Mesendoderm (in vitro differentiated cells): ENCODE results near the gene PVR.

Experiments
- DNase-seq: peaks from one replicate; pipeline ENCODE4 v3.0.0; 2013
- H2AK5ac ChIP-seq: 2 replicates; pipeline ENCODE4 v1.6.1; 2013; ENCODE audit warnings: low read length, inconsistent platforms
- H2BK120ac ChIP-seq: 2 replicates; pipeline ENCODE4 v1.6.1; 2013; ENCODE audit warnings: low read depth, mild to moderate bottlenecking, low read length, moderate library complexity, mixed read lengths
- H2BK15ac ChIP-seq: replicated peaks from 2 replicates; pipeline ENCODE4 v1.6.1; 2013; ENCODE audit warnings: low read depth, mild to moderate bottlenecking, moderate library complexity
- H2BK5ac ChIP-seq: 2 replicates; pipeline ENCODE4 v1.6.1; 2013; ENCODE audit warnings: low read length, inconsistent platforms
- H3K18ac ChIP-seq: 2 replicates; pipeline ENCODE4 v1.6.1; 2013; ENCODE audit warnings: mild to moderate bottlenecking, low read length, mixed read lengths
- H3K23ac ChIP-seq: one replicate; pipeline ENCODE4 v1.6.1; 2013; ENCODE audit warnings: low read length
- H3K27ac ChIP-seq: 2 replicates; pipeline ENCODE4 v1.5.1; 2013; ENCODE audit warnings: low read depth, mild to moderate bottlenecking, inconsistent platforms, low read length, moderate library complexity
- H3K27me3 ChIP-seq: 2 replicates; pipeline ENCODE4 v1.6.1; 2013; ENCODE audit warnings: low read length, control low read depth, mild to moderate bottlenecking, inconsistent platforms; ENCODE audit not compliant: insufficient read depth, poor library complexity
- H3K36me3 ChIP-seq: 2 replicates; pipeline ENCODE4 v1.6.1; 2013; ENCODE audit warnings: low read length, inconsistent platforms; ENCODE audit not compliant: control insufficient read depth, insufficient read depth
- H3K4ac ChIP-seq: one replicate; pipeline ENCODE4 v1.6.1; 2013; ENCODE audit warnings: low read depth, mild to moderate bottlenecking, low read length, moderate library complexity
- H3K4me1 ChIP-seq: 2 replicates; pipeline ENCODE4 v1.6.1; 2013; ENCODE audit warnings: low read depth, low read length, inconsistent platforms; ENCODE audit not compliant: control insufficient read depth
- H3K4me2 ChIP-seq: 2 replicates; pipeline ENCODE4 v1.6.1; 2013; ENCODE audit warnings: low read length
- H3K4me3 ChIP-seq: 2 replicates; pipeline ENCODE4 v1.5.1; 2013; ENCODE audit warnings: mild to moderate bottlenecking, low read length
- H3K56ac ChIP-seq: one replicate; pipeline ENCODE4 v1.6.1; 2013; ENCODE audit warnings: low read length
- H3K79me1 ChIP-seq: 2 replicates; pipeline ENCODE4 v1.6.1; 2013; ENCODE audit warnings: low read length, inconsistent platforms
- H3K79me2 ChIP-seq: 2 replicates; pipeline ENCODE4 v1.6.1; 2013; ENCODE audit warnings: mild to moderate bottlenecking, low read length; ENCODE audit not compliant: control insufficient read depth, insufficient read depth
- H3K9ac ChIP-seq: 2 replicates; pipeline ENCODE4 v1.6.1; 2013; ENCODE audit warnings: low read length, inconsistent platforms
- H4K5ac ChIP-seq: one replicate; pipeline ENCODE4 v1.6.1; 2013; ENCODE audit warnings: low read length
- H4K8ac ChIP-seq: one replicate; pipeline ENCODE4 v1.6.1; 2013; ENCODE audit warnings: low read depth, mild to moderate bottlenecking, control low read depth, low read length, moderate library complexity
- WGBS: extraction: QIAGEN DNeasy Blood & Tissue Kit; methylation state at CpG from one replicate; pipeline ENCODE4 v1.1.7; 2013; ENCODE audit warnings: low lambda C conversion rate, missing lambda C conversion rate; ENCODE audit not compliant: insufficient coverage; ENCODE audit errors: extremely low coverage; 5-methylcytosine and 5-hydroxymethylcytosine counted together

PVR gene

DNA sequence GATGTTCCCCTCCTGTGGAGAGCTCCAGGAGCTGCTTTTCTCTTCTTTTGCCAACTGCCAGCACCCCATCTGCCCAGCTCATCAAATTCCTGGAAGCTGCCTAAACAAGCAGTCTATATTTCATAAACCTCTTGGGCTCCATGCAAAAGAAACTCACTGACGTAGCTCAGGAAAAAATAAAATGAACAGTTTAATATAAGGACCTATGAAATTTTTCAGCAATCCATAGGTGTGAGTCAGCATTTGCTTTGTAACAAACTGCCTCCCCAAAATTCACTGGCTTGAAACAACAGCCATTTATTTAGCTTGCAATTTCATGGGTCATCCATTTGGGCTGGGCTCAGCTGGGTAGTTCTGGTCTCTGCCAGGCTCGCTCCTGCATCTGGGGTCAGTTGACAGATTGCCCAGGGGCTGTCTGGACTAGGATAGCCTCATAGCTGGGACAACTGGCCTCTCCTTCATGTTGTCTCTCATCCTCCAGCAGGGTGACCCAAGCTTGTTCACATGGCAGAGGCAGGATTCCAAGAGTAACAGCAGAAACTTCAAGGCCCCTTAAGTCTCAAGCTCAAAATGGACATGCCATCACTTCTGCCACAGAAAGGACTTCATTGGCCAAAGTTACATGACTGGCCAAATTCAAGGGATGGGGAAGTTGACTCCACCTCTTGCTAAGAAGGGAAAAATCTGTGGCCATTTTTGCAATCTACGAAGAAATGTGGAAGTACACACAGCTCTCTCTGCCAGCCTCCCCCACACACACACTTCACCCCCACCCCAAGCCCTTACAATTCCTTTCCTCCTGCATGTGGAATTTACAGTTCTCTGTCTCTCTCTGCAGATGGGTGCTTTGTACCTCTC lies 7.9 kb upstream of the PVR start:
- no peak overlapping the region for H3K4me3 ChIP-seq
- H2BK5ac ChIP-seq = no peak overlapping the region
- no peaks in the 10 kb centered on the region for H3K79me1 ChIP-seq
- no peak overlapping the region for H3K4me2 ChIP-seq
- no peaks in the 10 kb centered on the region for H3K4me1 ChIP-seq
- H3K4ac ChIP-seq = no peak overlapping the region
- no CpG with 5 or more reads among the region's 3 CpGs for WGBS
- H3K23ac ChIP-seq = no peak overlapping the region
- H3K9ac ChIP-seq = no peak overlapping the region
- no peak overlapping the region for H3K56ac ChIP-seq
- no peak overlapping the region for H2BK120ac ChIP-seq
- no peak overlapping the region for H4K8ac ChIP-seq
- H2AK5ac ChIP-seq = no peak overlapping the region
- H3K79me2 ChIP-seq = no peaks in the 10 kb centered on the region
- H2BK15ac ChIP-seq = no peak overlapping the region
- no peaks in the 10 kb centered on the region for H3K27me3 ChIP-seq
- no peak overlapping the region for H3K27ac ChIP-seq
- DNase-seq = no peak
- H4K5ac ChIP-seq = no peak overlapping the region
- no peaks in the 10 kb centered on the region for H3K36me3 ChIP-seq
- no peak overlapping the region for H3K18ac ChIP-seq

GRCh38 chr19:44636439-44637389 lies 7.0 kb upstream of the PVR start:
- H3K4me1 ChIP-seq = no peaks in the 10 kb centered on the region

DNA sequence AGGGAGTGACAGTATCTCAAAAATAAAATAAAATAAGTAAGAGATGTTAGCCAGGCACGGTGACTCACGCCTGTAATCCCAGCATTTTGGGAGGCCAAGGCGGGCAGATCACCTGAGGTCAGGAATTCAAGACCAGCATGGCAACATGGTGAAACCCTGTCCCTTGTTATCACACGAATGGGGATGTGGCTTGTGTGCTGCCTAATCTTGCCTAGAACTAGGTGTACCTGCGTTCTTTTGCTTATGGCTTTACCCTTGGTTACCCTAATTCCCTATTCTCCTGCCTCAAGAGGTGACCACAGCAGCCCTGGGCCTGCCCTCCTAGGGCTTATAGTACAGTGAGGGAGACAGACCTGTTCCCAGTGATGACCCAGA lies 6.3 kb upstream of the PVR start:
- Histone ChIP-seq H4K5ac (no peak overlapping the region), H2BK15ac (no peak overlapping the region), H3K9ac (no peak overlapping the region), H3K4me2 (no peak overlapping the region), H3K4me1 (no peaks in the 10 kb centered on the region), H3K18ac (no peak overlapping the region), H3K4me3 (no peak overlapping the region), H4K8ac (no peak overlapping the region), H2AK5ac (no peak overlapping the region), H3K79me1 (no peaks in the 10 kb centered on the region), H2BK5ac (no peak overlapping the region), H2BK120ac (no peak overlapping the region), H3K23ac (no peak overlapping the region), H3K56ac (no peak overlapping the region), H3K79me2 (no peaks in the 10 kb centered on the region), H3K27ac (no peak overlapping the region), H3K4ac (no peak overlapping the region), H3K36me3 (no peaks in the 10 kb centered on the region), H3K27me3 (no peaks in the 10 kb centered on the region)
- WGBS = no CpG with 5 or more reads among the region's 5 CpGs
- DNase-seq = no peak

More at GRCh38 chr19:44636439-44637389, 7.0 kb upstream of the PVR start:
- Histone ChIP-seq H2BK15ac (no peak overlapping the region), H3K9ac (no peak overlapping the region), H2BK5ac (no peak overlapping the region), H3K4me3 (no peak overlapping the region), H4K5ac (no peak overlapping the region), H3K79me2 (no peaks in the 10 kb centered on the region), H3K4ac (no peak overlapping the region), H3K18ac (no peak overlapping the region), H3K4me2 (no peak overlapping the region), H3K79me1 (no peaks in the 10 kb centered on the region), H4K8ac (no peak overlapping the region), H3K56ac (no peak overlapping the region), H3K27me3 (no peaks in the 10 kb centered on the region), H2AK5ac (no peak overlapping the region), H3K36me3 (no peaks in the 10 kb centered on the region), H3K27ac (no peak overlapping the region), H2BK120ac (no peak overlapping the region), H3K23ac (no peak overlapping the region)
- no peak for DNase-seq
- WGBS = no CpG with 5 or more reads among the region's 11 CpGs

DNA sequence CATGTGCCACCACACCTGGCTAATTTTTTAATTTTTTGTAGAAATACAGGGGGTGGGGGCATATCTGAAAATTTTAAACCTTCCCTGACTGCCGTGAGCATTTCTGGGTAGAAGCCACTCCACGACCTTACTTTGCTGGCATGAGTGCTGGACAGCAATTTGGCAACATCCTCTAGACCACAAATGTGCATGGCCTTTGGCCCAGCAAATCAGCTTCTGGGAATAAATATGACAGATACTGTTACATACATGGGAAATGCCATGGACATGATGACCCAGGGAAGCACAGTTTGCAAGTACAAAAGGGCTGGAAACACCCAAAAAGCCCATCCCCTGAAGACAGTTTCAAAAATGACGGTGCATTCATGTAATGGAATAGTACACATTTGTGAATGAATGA lies 3.2 kb upstream of the PVR start:
- Histone ChIP-seq H3K79me1 (no peaks in the 10 kb centered on the region), H2BK120ac (no peak overlapping the region), H3K27me3 (no peaks in the 10 kb centered on the region), H2BK5ac (no peak overlapping the region), H3K27ac (no peak overlapping the region), H3K79me2 (peaks cover 2% of the 10 kb centered on the region), H2AK5ac (no peak overlapping the region), H3K23ac (no peak overlapping the region), H3K36me3 (no peaks in the 10 kb centered on the region), H3K4me1 (no peaks in the 10 kb centered on the region), H3K56ac (no peak overlapping the region), H3K4me2 (no peak overlapping the region), H3K4ac (no peak overlapping the region), H3K9ac (no peak overlapping the region), H4K5ac (no peak overlapping the region), H2BK15ac (no peak overlapping the region), H3K4me3 (no peak overlapping the region), H3K18ac (no peak overlapping the region), H4K8ac (no peak overlapping the region)
- no CpG with 5 or more reads among the region's 3 CpGs for WGBS
- no peak for DNase-seq

- Histone ChIP-seq H3K79me1 (peaks cover 4% of the 10 kb centered on the region), H3K23ac (no peak overlapping the region), H3K27me3 (no peaks in the 10 kb centered on the region), H3K4me2 (no peak overlapping the region), H3K9ac (no peak overlapping the region), H3K4ac (no peak overlapping the region), H3K36me3 (no peaks in the 10 kb centered on the region), H3K18ac (no peak overlapping the region), H2BK15ac (no peak overlapping the region), H2BK120ac (no peak overlapping the region), H2AK5ac (no peak overlapping the region), H4K5ac (no peak overlapping the region), H3K4me3 (no peak overlapping the region), H3K4me1 (no peaks in the 10 kb centered on the region), H3K56ac (no peak overlapping the region), H2BK5ac (no peak overlapping the region), H4K8ac (no peak overlapping the region), H3K27ac (no peak overlapping the region), H3K79me2 (peaks cover 8% of the 10 kb centered on the region)
- no peak for DNase-seq
- WGBS = no CpG with 5 or more reads among the region's 9 CpGs
These were observed 2.0 kb upstream of the PVR start for GRCh38 chr19:44641501-44642265.
